GM12878 (cell line): ENCODE data around the gene TRPV3. TPM values are rescaled to one million over a fixed set of nuclear protein-coding genes. Genes with fewer than 3 reads are reported as not detected.
A peak's percentile ranks its signal among the peaks of the same experiment; 100 is the strongest.

Source experiments
- ATAC-seq: fragments of 200-7000 bp; cut with Tn5 transposase; 3 replicates; pipeline ENCODE4 v1.9.1; 2020; ENCODE audit warnings: mild to moderate bottlenecking, moderate library complexity
- BruUV-seq: library from RNA; stranded (reverse); fragments of 400-500 nt; replicated peaks from 2 replicates; lab custom pipeline; 2021; lab: Mats Ljungman, UMichigan
- CTCF ChIA-PET: fragments of 300-600 bp; sonication (Branson Sonifier 250); formaldehyde crosslinking; extraction: SDS; loops from one replicate; lab custom pipeline; 2021; ENCODE audit warnings: inconsistent platforms; lab: Yijun Ruan, JAX
- POLR2A ChIA-PET: fragments of 350-600 bp; formaldehyde crosslinking; extraction: SDS; loops from one replicate; lab custom pipeline; 2021; ENCODE audit warnings: inconsistent platforms; lab: Charles Lee
- RAD21 ChIA-PET: fragments of 300-600 bp; sonication (Branson Sonifier 250); formaldehyde crosslinking; loops from one replicate; lab custom pipeline; 2023; ENCODE audit warnings: antibody characterized with exemption; ENCODE audit not compliant: unreplicated experiment; lab: Charles Lee
- SMC1A ChIA-PET: fragments of 300-600 bp; sonication (Branson Sonifier 250); formaldehyde crosslinking; loops from one replicate; lab custom pipeline; 2023; ENCODE audit not compliant: unreplicated experiment, uncharacterized antibody; lab: Charles Lee
- DNase-seq: peaks from one replicate; pipeline ENCODE4 v3.0.0-alpha.2; 2011; ENCODE audit warnings: low read depth, low spot score
- FAIRE-seq: peaks from 3 replicates; lab custom pipeline; 2011; peaks lifted over from hg19 to GRCh38; lab: Jason Lieb, UNC
- H2AFZ ChIP-seq: 2 replicates; pipeline ENCODE4 v1.6.0; 2011; ENCODE audit warnings: low read depth, low read length, control low read depth; ENCODE audit not compliant: control insufficient read depth
- H3K27ac ChIP-seq: 2 replicates; pipeline ENCODE4 v1.5.1; 2011; ENCODE audit warnings: control low read depth; ENCODE audit not compliant: control insufficient read depth, insufficient read depth
- H3K27me3 ChIP-seq, 2 experiments: replicated peaks in 1 of 2; 2 replicates each; pipeline versions ENCODE4 v1.6.0 to v1.6.1; 2011; ENCODE audit warnings: low read length in 1 of 2; ENCODE audit not compliant: control insufficient read depth in 2 of 2, insufficient read depth in 2 of 2
- H3K36me3 ChIP-seq, 2 experiments: 2 replicates each; pipeline ENCODE4 v1.5.1; 2011; ENCODE audit warnings: low read length in 1 of 2; ENCODE audit not compliant: control insufficient read depth in 2 of 2, insufficient read depth in 2 of 2
- H3K4me1 ChIP-seq: 2 replicates; pipeline ENCODE4 v1.6.1; 2011; ENCODE audit warnings: mild to moderate bottlenecking, low read length, moderate library complexity, mixed read lengths; ENCODE audit not compliant: control insufficient read depth, insufficient read depth
- H3K4me2 ChIP-seq: 2 replicates; pipeline ENCODE4 v1.6.0; 2011; ENCODE audit warnings: control low read depth; ENCODE audit not compliant: control insufficient read depth, insufficient read depth
- H3K4me3 ChIP-seq: fragments of 200-600 bp; sonication (generic); 2 replicates; pipeline ENCODE4 v1.5.1; 2016
- H3K79me2 ChIP-seq: 2 replicates; pipeline ENCODE4 v1.6.0; 2011; ENCODE audit warnings: low read length; ENCODE audit not compliant: control insufficient read depth, insufficient read depth
- H3K9ac ChIP-seq: 2 replicates; pipeline ENCODE4 v1.8.0; 2011; ENCODE audit warnings: low read length, control low read depth, mixed read lengths; ENCODE audit not compliant: control insufficient read depth, insufficient read depth
- H3K9me3 ChIP-seq: replicated peaks from 3 replicates; pipeline ENCODE4 v1.5.1; 2011; ENCODE audit warnings: mild to moderate bottlenecking, low read length; ENCODE audit not compliant: control insufficient read depth, insufficient read depth
- H4K20me1 ChIP-seq: 2 replicates; pipeline ENCODE4 v1.6.0; 2011; ENCODE audit not compliant: control insufficient read depth, insufficient read depth
- RELA ChIP-seq: fragments of 450-650 bp; IDR thresholded peaks from 2 replicates; pipeline ENCODE4 v1.8.0; 2014; ENCODE audit warnings: borderline replicate concordance; ENCODE audit not compliant: partially characterized antibody
- WGBS: methylation state at CpG from one replicate; pipeline ENCODE4 v1.1.6; 2016; ENCODE audit warnings: low lambda C conversion rate; ENCODE audit not compliant: insufficient replicate concordance, insufficient coverage; ENCODE audit errors: missing lambda C conversion rate; 5-methylcytosine and 5-hydroxymethylcytosine counted together
- in situ Hi-C: fragments of 300-500 bp; cut with MboI; formaldehyde crosslinking; loops from 9 replicates; pipeline ENCODE4 v1.14.3; 2018; ENCODE audit warnings: mixed read lengths
- intact Hi-C: fragments of 100-400 bp; cut with micrococcal nuclease; formaldehyde crosslinking; loops from one replicate; pipeline ENCODE4 v1.14.2; 2022; ENCODE audit not compliant: unreplicated experiment
- polyA plus RNA-seq, 11 experiments: library from polyadenylated mRNA; depleted of rRNA in 4 of 11; unstranded in 6 of 11; stranded (reverse) in 5 of 11; fragments of >200 nt; fragmentation: Nextera tagmentation in 4 of 11; fragmentation: Illumina TruSeq in 1 of 11; extraction: Ambion mirVana in 4 of 11; extraction: Trizol in 1 of 11; gene quantifications; 1 replicate in 1 of 11; 2 replicates in 10 of 11; pipeline versions ENCODE4 v1.2.1 to v1.2.3, GENCODE V29; 2011 to 2016; ENCODE audit warnings: inconsistent platforms in 2 of 11, missing spikeins in 2 of 11, low read depth in 1 of 11
- total RNA-seq, 4 experiments: library from RNA; depleted of rRNA in 3 of 4; stranded (reverse); fragments of >200 nt in 3 of 4; fragmentation: Illumina TruSeq in 1 of 4; extraction: Trizol in 1 of 4; gene quantifications; 2 replicates each; pipeline versions ENCODE4 v1.2.1 to v1.2.3, GENCODE V29; 2013 to 2021
- TF ChIP-seq, protein P1 (sequence below): fragments of 450-650 bp; IDR thresholded peaks from 2 replicates; pipeline ENCODE4 v1.6.1; 2018; ENCODE audit warnings: borderline replicate concordance, mild to moderate bottlenecking; ENCODE audit not compliant: partially characterized antibody
- TF ChIP-seq, protein P2 (sequence below): fragments of 450-650 bp; conservative IDR thresholded peaks from 2 replicates; pipeline ENCODE4 v1.6.1; 2017; ENCODE audit warnings: mild to moderate bottlenecking, moderate library complexity

TRPV3 gene
- total and polyA plus RNA-seq, 10 of the 15 experiments (the other 5 are each of a cell fraction or from before 2014, with no cell fraction given): 0.52 to 12.0 (median 2.7) TPM

DNA sequence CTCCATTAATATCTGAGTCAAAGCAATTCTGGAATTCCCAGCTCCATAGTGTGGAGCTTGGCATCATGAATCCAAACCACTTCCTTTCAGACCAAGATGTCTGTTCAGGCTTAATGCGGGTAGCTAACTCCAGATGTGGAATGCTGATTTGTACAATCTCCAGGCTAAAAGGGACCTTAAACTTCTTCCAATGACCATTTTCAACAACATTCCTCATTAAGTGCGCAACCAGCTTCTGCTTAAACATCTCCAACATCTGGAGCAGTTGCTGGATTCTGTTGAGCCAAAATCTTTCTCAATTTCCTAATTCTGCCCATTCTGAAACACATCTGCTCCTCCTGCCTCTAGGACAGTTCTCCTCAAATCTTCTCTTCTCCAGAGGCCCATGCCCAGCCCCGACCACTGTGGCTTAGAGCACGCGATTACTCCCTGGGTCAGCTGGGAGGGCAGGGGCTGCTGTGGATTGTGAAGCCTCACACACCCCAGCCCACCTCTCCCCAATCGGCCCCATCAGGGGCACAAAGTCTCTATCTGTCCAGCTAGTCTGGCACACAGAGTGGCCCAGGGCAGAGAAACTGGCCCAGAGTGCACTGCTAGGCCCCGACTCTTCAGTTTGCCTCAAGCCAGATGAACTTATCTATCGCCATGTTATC, 45.6 kb downstream of the TRPV3 start:
- SMC1A ChIA-PET: no interaction called here
- H4K20me1 ChIP-seq: no peaks in the 10 kb centered on the region
- FAIRE-seq (no peak), DNase-seq (no peak), ATAC-seq (no peak)
- H3K9ac ChIP-seq: no peak overlapping the region
- BruUV-seq: TSS peak; percentile 63
- no peaks in the 10 kb centered on the region for H3K27me3 ChIP-seq
- H2AFZ ChIP-seq: no peak overlapping the region
- CTCF ChIA-PET: interaction anchor here (0.6 kb wide), 1 partner anchor 352 kb away, joined by 3 read pairs; no protein-coding TSS in a partner anchor
- intact Hi-C loops (no loop called here), in situ Hi-C loops (no loop called here)
- WGBS: 64% methylated on average over 8 of the region's 8 CpGs
- H3K9me3 ChIP-seq: no peaks in the 10 kb centered on the region
- no peaks in the 10 kb centered on the region; a peak in 1 of 4 replicates for H3K36me3 ChIP-seq
- POLR2A ChIA-PET: no interaction called here
- no peak overlapping the region for H3K4me3 ChIP-seq
- RAD21 ChIA-PET: no interaction called here
- H3K27ac ChIP-seq: no peak overlapping the region
- no peaks in the 10 kb centered on the region for H3K79me2 ChIP-seq
- H3K4me2 ChIP-seq: no peak overlapping the region
- H3K4me1 ChIP-seq: no peaks in the 10 kb centered on the region
- TF ChIP-seq, protein P1, sequence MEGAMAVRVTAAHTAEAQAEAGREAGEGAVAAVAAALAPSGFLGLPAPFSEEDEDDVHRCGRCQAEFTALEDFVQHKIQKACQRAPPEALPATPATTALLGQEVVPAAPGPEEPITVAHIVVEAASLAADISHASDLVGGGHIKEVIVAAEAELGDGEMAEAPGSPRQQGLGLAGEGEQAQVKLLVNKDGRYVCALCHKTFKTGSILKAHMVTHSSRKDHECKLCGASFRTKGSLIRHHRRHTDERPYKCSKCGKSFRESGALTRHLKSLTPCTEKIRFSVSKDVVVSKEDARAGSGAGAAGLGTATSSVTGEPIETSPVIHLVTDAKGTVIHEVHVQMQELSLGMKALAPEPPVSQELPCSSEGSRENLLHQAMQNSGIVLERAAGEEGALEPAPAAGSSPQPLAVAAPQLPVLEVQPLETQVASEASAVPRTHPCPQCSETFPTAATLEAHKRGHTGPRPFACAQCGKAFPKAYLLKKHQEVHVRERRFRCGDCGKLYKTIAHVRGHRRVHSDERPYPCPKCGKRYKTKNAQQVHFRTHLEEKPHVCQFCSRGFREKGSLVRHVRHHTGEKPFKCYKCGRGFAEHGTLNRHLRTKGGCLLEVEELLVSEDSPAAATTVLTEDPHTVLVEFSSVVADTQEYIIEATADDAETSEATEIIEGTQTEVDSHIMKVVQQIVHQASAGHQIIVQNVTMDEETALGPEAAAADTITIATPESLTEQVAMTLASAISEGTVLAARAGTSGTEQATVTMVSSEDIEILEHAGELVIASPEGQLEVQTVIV: no peak
- no peak for TF ChIP-seq RELA
- TF ChIP-seq, protein P2, sequence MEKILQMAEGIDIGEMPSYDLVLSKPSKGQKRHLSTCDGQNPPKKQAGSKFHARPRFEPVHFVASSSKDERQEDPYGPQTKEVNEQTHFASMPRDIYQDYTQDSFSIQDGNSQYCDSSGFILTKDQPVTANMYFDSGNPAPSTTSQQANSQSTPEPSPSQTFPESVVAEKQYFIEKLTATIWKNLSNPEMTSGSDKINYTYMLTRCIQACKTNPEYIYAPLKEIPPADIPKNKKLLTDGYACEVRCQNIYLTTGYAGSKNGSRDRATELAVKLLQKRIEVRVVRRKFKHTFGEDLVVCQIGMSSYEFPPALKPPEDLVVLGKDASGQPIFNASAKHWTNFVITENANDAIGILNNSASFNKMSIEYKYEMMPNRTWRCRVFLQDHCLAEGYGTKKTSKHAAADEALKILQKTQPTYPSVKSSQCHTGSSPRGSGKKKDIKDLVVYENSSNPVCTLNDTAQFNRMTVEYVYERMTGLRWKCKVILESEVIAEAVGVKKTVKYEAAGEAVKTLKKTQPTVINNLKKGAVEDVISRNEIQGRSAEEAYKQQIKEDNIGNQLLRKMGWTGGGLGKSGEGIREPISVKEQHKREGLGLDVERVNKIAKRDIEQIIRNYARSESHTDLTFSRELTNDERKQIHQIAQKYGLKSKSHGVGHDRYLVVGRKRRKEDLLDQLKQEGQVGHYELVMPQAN: no peak
- TF ChIP-seq, all 136 proteins: peak for 0
